Lower leg skin (tissue), 3 donors: ENCODE results near the gene KCNQ1OT1.
"Not testable (repeated sequence)": the region's sequence is repeated elsewhere in the genome, so short reads cannot be mapped to it uniquely, and the experiment has no call there.

Experiments used
- CTCF ChIP-seq, 3 donors: fragments of 450-650 bp; IDR thresholded peaks; one replicate each; pipeline ENCODE4 v1.5.1; 2016; ENCODE audit warnings: antibody characterized with exemption in 3 of 3, mild to moderate bottlenecking in 3 of 3, moderate library complexity in 2 of 3
- POLR2A ChIP-seq, 2 donors: fragments of 450-650 bp; IDR thresholded peaks; one replicate each; pipeline ENCODE4 v1.6.1; 2016 to 2017; ENCODE audit warnings: antibody characterized with exemption in 2 of 2, mild to moderate bottlenecking in 1 of 2, moderate library complexity in 1 of 2

GRCh38 chr11:2639763-2640162, 60.0 kb downstream of the KCNQ1OT1 start:
- not testable (repeated sequence) for TF ChIP-seq CTCF, POLR2A (IDR thresholded peaks at IDR 0.05)
